ENCODE measurements around the gene ZG16.
"Not testable (repeated sequence)": the region's sequence is repeated elsewhere in the genome, so short reads cannot be mapped to it uniquely, and the experiment has no call there.

Gene ZG16

GRCh38 chr16:29790183-29790948, 12.3 kb downstream of the ZG16 start, which contains the start of gene KIF22:
Gene KIF22, plus strand, starts transcription at chr16:29790751. Its CDS starts 9 bp downstream, at chr16:29790760.
- peak; percentile 100 for DNase-seq

GRCh38 chr16:29790949-29791844, 13.1 kb downstream of the ZG16 start:
- DNase-seq = no peak

- DNase-seq = no peak
Measured at GRCh38 chr16:29791845-29792807, 14.1 kb downstream of the ZG16 start.

- DNase-seq = not testable (repeated sequence)
Measured at GRCh38 chr16:29793153-29793552, 15.1 kb downstream of the ZG16 start.

GRCh38 chr16:29794231-29794710, 16.2 kb downstream of the ZG16 start:
- no peak for DNase-seq

- no peak for DNase-seq
Measured at GRCh38 chr16:29802416-29802935, 24.4 kb downstream of the ZG16 start.

- DNase-seq = no peak
Measured at GRCh38 chr16:29804020-29804419, 26.0 kb downstream of the ZG16 start.

GRCh38 chr16:29804455-29805231, 26.6 kb downstream of the ZG16 start:
- DNase-seq = no peak

GRCh38 chr16:29805232-29806098, 27.4 kb downstream of the ZG16 start:
- DNase-seq = peak; percentile 98

- DNase-seq = peak; percentile 72
Measured at GRCh38 chr16:29806099-29806579, 28.1 kb downstream of the ZG16 start, which contains the start of gene MAZ. Gene MAZ, plus strand, starts transcription at chr16:29806529. Its CDS starts 173 bp downstream, at chr16:29806702.

GRCh38 chr16:29806641-29807425, 28.8 kb downstream of the ZG16 start:
- peak; percentile 63 for DNase-seq

GRCh38 chr16:29807426-29808218, 29.6 kb downstream of the ZG16 start:
- DNase-seq = peak; percentile 85

GRCh38 chr16:29808219-29808900, 30.3 kb downstream of the ZG16 start:
- DNase-seq = peak; percentile 44

- DNase-seq = no peak
Measured at GRCh38 chr16:29809031-29809747, 31.1 kb downstream of the ZG16 start.

GRCh38 chr16:29809850-29810698, 32.0 kb downstream of the ZG16 start:
- peak; percentile 47 for DNase-seq

- no peak for DNase-seq
Measured at GRCh38 chr16:29810699-29811169, 32.7 kb downstream of the ZG16 start.

All from activated naive CD4-positive, alpha-beta T cell treated with Interleukin-2 at 50 U/mL for 16 hours (primary cell).